GM18951 (cell line): ENCODE data around the gene SHROOM2.

Experiments used
- POLR2A ChIP-seq: IDR thresholded peaks from 4 replicates; pipeline ENCODE4 v1.6.1; 2011; ENCODE audit warnings: mild to moderate bottlenecking; ENCODE audit not compliant: insufficient read length, insufficient read depth; ENCODE audit errors: extremely low read depth
- in situ Hi-C: fragments of 300-500 bp; cut with MboI; formaldehyde crosslinking; loops from one replicate; pipeline ENCODE4 v1.12.0; 2022; ENCODE audit warnings: low sequenced_read_pairs, mixed read lengths, inconsistent platforms; ENCODE audit not compliant: unreplicated experiment

The SHROOM2 gene

DNA sequence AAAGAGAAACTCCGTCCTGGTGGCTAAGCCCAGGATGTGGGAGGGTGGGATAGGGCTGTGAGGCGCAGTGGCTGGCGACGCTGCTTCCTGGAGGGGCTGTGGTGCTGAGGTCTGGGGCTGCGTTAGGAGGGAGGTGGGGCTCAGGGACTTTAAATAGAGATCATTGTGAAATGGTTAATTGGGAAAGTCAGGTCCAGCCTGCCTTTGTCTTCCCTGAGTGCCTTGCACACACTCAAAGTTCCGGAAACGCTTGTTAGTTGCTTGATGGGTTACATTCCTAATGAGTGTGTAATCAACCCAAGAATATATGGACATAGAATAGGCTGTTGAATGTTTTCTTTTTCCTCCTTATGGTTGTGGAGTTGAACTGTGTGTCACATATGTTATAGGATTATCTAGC is 125.3 kb downstream of the SHROOM2 start:
- in situ Hi-C loops = no loop called here
- TF ChIP-seq POLR2A = no peak

- no peak for TF ChIP-seq POLR2A
- in situ Hi-C loops = no loop called here
Observed at GRCh38 chrX:9912351-9913145, 126.3 kb downstream of the SHROOM2 start.

GRCh38 chrX:9913146-9913433 is 126.9 kb downstream of the SHROOM2 start:
- no peak for TF ChIP-seq POLR2A
- in situ Hi-C loops = no loop called here

- in situ Hi-C loops = no loop called here
- no peak for TF ChIP-seq POLR2A
Observed at GRCh38 chrX:9917861-9918260, 131.6 kb downstream of the SHROOM2 start.

- no peak for TF ChIP-seq POLR2A
- in situ Hi-C loops = no loop called here
Observed at GRCh38 chrX:9919632-9920172, 133.5 kb downstream of the SHROOM2 start.

GRCh38 chrX:9921407-9921806 is 135.2 kb downstream of the SHROOM2 start:
- TF ChIP-seq POLR2A = no peak
- in situ Hi-C loops = no loop called here

GRCh38 chrX:9923357-9923756 is 137.1 kb downstream of the SHROOM2 start:
- in situ Hi-C loops = no loop called here
- no peak for TF ChIP-seq POLR2A

DNA sequence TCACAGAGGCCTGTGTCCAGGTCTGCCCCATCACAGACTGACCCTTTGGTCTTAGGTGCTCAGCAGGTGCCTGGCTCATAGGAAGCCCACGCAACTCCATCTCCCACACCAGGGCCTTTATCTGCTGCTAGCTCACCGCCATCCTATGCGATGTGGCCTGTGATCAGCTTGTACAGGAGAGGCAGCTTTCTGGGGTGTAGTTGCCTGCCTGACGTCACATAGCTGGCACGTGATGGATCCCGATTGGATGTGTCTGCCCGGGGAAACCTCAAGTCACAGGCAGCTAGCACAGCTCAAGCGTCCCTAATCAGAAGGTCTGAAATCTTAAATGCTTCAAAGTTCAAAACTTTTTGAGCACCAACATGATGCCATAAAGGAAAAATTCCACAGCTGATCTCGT is 139.8 kb downstream of the SHROOM2 start:
- TF ChIP-seq POLR2A = no peak
- in situ Hi-C loops = no loop called here

GRCh38 chrX:9927698-9928482 is 141.7 kb downstream of the SHROOM2 start:
- TF ChIP-seq POLR2A = no peak
- in situ Hi-C loops = no loop called here

- in situ Hi-C loops = no loop called here
- no peak for TF ChIP-seq POLR2A
Observed at GRCh38 chrX:9935436-9935835, 149.2 kb downstream of the SHROOM2 start.

GRCh38 chrX:9937761-9938160 is 151.5 kb downstream of the SHROOM2 start:
- in situ Hi-C loops = no loop called here
- TF ChIP-seq POLR2A = no peak

GRCh38 chrX:9938516-9938915 is 152.3 kb downstream of the SHROOM2 start:
- no peak for TF ChIP-seq POLR2A
- in situ Hi-C loops = no loop called here

GRCh38 chrX:9940421-9940820 is 154.2 kb downstream of the SHROOM2 start:
- in situ Hi-C loops = no loop called here
- TF ChIP-seq POLR2A = no peak

- in situ Hi-C loops = no loop called here
- TF ChIP-seq POLR2A = no peak
Observed at GRCh38 chrX:9942086-9942485, 155.9 kb downstream of the SHROOM2 start.

- TF ChIP-seq POLR2A = no peak
- in situ Hi-C loops = no loop called here
Observed at GRCh38 chrX:9943420-9943819, 157.2 kb downstream of the SHROOM2 start.
